Panc1 (cell line): ENCODE data around the gene PRKCZ. TPM values are rescaled to one million over a fixed set of nuclear protein-coding genes. Genes with fewer than 3 reads are reported as not detected.

Experiments
- ATAC-seq: fragments of 200-7000 bp; cut with Tn5 transposase; 2 replicates; pipeline ENCODE4 v1.9.1; 2020; ENCODE audit warnings: mild to moderate bottlenecking, moderate library complexity
- BruUV-seq: library from RNA; stranded (reverse); fragments of 400-500 nt; replicated peaks from 2 replicates; lab custom pipeline; 2021; lab: Mats Ljungman, UMichigan
- CTCF ChIA-PET: fragments of 300-600 bp; sonication (Branson Sonifier 250); formaldehyde crosslinking; loops from one replicate; lab custom pipeline; 2022; ENCODE audit warnings: antibody characterized with exemption; lab: Charles Lee
- POLR2A ChIA-PET: fragments of 300-600 bp; sonication (Branson Sonifier 250); formaldehyde crosslinking; loops from one replicate; lab custom pipeline; 2022; ENCODE audit warnings: antibody characterized with exemption; lab: Charles Lee
- DNase-seq: peaks from one replicate; pipeline ENCODE4 v3.0.0-alpha.2; 2010; ENCODE audit warnings: low read depth, low spot score
- H3K27ac ChIP-seq: 2 replicates; pipeline ENCODE4 v1.5.1; 2011; ENCODE audit warnings: mild to moderate bottlenecking, low read length, inconsistent platforms
- H3K27me3 ChIP-seq: fragments of 200-500 bp; sonication (Bioruptor generic); 2 replicates; pipeline ENCODE4 v1.6.0; 2014; ENCODE audit warnings: low read length, inconsistent platforms; ENCODE audit not compliant: control insufficient read depth, insufficient read depth
- H3K36me3 ChIP-seq: fragments of 200-500 bp; sonication (Bioruptor generic); 2 replicates; pipeline ENCODE4 v1.5.1; 2014; ENCODE audit warnings: inconsistent platforms, mild to moderate bottlenecking, low read length, moderate library complexity; ENCODE audit not compliant: control insufficient read depth, insufficient read depth
- H3K4me1 ChIP-seq: 2 replicates; pipeline ENCODE4 v1.5.1; 2011; ENCODE audit warnings: inconsistent platforms, mild to moderate bottlenecking, low read length, moderate library complexity; ENCODE audit not compliant: control insufficient read depth, insufficient read depth
- H3K4me3 ChIP-seq, 2 experiments: 2 replicates each; pipeline ENCODE4 v1.5.1; 2011 to 2012; ENCODE audit warnings: low read depth in 2 of 2, low read length in 2 of 2, mild to moderate bottlenecking in 2 of 2, inconsistent platforms in 1 of 2, moderate library complexity in 1 of 2
- H3K9me3 ChIP-seq: fragments of 200-500 bp; sonication (Bioruptor generic); 2 replicates; pipeline ENCODE4 v1.5.1; 2014; ENCODE audit warnings: low read depth, mild to moderate bottlenecking, inconsistent platforms, low read length, moderate library complexity; ENCODE audit not compliant: control insufficient read depth, insufficient read depth
- POLR2AphosphoS5 ChIP-seq: IDR thresholded peaks from 2 replicates; pipeline ENCODE4 v1.6.1; 2012; ENCODE audit warnings: mild to moderate bottlenecking, low read depth, low read length, moderate library complexity
- SIN3A ChIP-seq: IDR thresholded peaks from 2 replicates; pipeline ENCODE4 v1.6.1; 2012; ENCODE audit warnings: low read depth, mild to moderate bottlenecking, low read length, moderate library complexity, borderline replicate concordance; ENCODE audit not compliant: insufficient read depth
- TCF7L2 ChIP-seq: IDR thresholded peaks from 2 replicates; pipeline ENCODE4 v1.6.1; 2011; ENCODE audit warnings: mild to moderate bottlenecking, low read depth, low read length, inconsistent platforms
- in situ Hi-C: cut with HindIII; loops from 2 replicates; pipeline ENCODE4 v1.10.0; 2016; ENCODE audit warnings: low sequenced_read_pairs, low pct_unique_long_range_greater_than_20kb
- intact Hi-C: fragments of 100-400 bp; cut with micrococcal nuclease; formaldehyde crosslinking; loops from one replicate; pipeline ENCODE4 v1.10.0; 2022; ENCODE audit not compliant: unreplicated experiment
- total RNA-seq: library from RNA; stranded (reverse); gene quantifications from one replicate; pipeline ENCODE4 v1.2.1, GENCODE V29; 2021; ENCODE audit not compliant: unreplicated experiment
- TF ChIP-seq, protein P1 (sequence below): fragments of 450-650 bp; IDR thresholded peaks from 2 replicates; pipeline ENCODE4 v1.5.1; 2017; ENCODE audit warnings: mild to moderate bottlenecking
- TF ChIP-seq, protein P2 (sequence below), 2 experiments: IDR thresholded peaks; 2 replicates each; pipeline ENCODE4 v1.6.1; 2011 to 2012; ENCODE audit warnings: low read depth in 2 of 2, control low read depth in 1 of 2, low read length in 1 of 2, mild to moderate bottlenecking in 1 of 2, moderate library complexity in 1 of 2; ENCODE audit not compliant: insufficient read depth in 1 of 2

PRKCZ gene
- total RNA-seq, 1 experiment from 2014 or later = 26.7 TPM

DNA sequence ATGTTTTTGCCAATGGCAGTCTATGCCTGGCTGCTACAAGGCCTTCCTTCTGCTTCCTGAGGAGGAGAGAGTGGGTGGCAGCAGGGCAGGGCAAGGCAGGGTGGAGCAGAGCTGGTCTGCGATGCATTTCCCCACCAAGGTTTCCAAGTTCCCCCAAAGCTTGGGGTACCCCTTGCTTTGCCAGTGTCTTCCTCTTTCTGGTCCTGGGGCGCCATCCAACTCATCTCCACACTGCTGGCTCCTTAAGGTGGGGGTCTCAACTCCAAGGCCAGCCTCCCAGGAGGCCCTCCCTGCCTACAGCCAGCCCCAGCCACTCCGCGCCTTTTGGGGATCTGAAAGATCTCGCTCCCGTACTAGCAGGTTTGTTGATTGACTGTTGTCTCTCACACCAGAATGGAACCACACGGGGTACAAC lies 174.0 kb downstream of the PRKCZ start:
- POLR2A ChIA-PET = interaction anchor here (0.6 kb wide), 1 partner anchor 1258 kb away, joined by 7 read pairs; no protein-coding TSS in a partner anchor
- CTCF ChIA-PET = interaction anchor here (1.1 kb wide), 1 partner anchor 158 kb away, joined by 3 read pairs; no protein-coding TSS in a partner anchor

DNA sequence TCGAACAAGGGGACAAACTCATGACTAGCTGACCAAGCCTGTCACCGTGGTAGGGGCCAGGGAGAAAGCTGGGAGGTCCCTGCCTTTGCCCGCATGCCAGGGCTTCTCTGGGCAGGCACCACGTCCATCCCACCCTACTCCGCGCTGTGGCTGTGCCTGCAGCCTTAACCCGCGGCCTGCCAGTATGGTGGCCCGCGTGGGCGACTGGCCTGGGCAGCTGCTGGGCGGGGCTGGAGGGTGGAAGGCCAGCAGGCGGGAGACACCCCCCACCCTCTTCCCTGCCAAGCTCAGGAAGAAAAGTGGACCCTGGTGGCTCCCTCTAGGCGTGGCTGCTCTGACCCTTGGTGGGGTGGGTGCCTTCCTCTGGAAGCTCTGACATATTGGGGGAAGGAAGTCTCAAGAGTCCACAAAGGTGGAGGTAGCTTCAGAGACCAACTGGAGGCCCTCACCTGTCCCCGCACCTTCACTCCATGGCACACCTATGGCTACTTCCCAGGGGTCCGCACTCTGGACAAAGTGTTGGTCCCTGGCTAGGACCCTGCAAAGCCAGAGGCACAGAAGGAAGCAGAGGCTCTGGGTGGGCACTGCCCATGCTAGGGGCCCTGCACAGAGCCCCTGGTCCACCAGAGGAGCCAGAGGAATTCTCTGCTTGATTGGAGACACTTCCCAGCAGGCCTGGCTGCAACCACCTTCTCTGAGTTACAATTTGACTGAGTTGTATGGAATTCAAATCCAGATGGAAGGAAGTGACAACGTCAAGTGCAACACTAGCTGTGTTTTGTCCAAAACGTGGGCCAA lies 174.6 kb downstream of the PRKCZ start:
- in situ Hi-C loops = no loop called here

More for the DNA sequence above, 174.0 kb downstream of the PRKCZ start:
- Histone ChIP-seq H3K4me1 (peaks cover 6% of the 10 kb centered on the region), H3K27me3 (no peaks in the 10 kb centered on the region), H3K9me3 (no peaks in the 10 kb centered on the region), H3K4me3 (no peak overlapping the region), H3K27ac (no peak overlapping the region), H3K36me3 (no peaks in the 10 kb centered on the region)
- in situ Hi-C loops (no loop called here), intact Hi-C loops (no loop called here)
- BruUV-seq = no TSS peak
- DNase-seq (no peak), ATAC-seq (no peak)
- no peak for TF ChIP-seq POLR2AphosphoS5
- TF ChIP-seq, protein P1, sequence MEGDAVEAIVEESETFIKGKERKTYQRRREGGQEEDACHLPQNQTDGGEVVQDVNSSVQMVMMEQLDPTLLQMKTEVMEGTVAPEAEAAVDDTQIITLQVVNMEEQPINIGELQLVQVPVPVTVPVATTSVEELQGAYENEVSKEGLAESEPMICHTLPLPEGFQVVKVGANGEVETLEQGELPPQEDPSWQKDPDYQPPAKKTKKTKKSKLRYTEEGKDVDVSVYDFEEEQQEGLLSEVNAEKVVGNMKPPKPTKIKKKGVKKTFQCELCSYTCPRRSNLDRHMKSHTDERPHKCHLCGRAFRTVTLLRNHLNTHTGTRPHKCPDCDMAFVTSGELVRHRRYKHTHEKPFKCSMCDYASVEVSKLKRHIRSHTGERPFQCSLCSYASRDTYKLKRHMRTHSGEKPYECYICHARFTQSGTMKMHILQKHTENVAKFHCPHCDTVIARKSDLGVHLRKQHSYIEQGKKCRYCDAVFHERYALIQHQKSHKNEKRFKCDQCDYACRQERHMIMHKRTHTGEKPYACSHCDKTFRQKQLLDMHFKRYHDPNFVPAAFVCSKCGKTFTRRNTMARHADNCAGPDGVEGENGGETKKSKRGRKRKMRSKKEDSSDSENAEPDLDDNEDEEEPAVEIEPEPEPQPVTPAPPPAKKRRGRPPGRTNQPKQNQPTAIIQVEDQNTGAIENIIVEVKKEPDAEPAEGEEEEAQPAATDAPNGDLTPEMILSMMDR = no peak
- TF ChIP-seq, protein P2, sequence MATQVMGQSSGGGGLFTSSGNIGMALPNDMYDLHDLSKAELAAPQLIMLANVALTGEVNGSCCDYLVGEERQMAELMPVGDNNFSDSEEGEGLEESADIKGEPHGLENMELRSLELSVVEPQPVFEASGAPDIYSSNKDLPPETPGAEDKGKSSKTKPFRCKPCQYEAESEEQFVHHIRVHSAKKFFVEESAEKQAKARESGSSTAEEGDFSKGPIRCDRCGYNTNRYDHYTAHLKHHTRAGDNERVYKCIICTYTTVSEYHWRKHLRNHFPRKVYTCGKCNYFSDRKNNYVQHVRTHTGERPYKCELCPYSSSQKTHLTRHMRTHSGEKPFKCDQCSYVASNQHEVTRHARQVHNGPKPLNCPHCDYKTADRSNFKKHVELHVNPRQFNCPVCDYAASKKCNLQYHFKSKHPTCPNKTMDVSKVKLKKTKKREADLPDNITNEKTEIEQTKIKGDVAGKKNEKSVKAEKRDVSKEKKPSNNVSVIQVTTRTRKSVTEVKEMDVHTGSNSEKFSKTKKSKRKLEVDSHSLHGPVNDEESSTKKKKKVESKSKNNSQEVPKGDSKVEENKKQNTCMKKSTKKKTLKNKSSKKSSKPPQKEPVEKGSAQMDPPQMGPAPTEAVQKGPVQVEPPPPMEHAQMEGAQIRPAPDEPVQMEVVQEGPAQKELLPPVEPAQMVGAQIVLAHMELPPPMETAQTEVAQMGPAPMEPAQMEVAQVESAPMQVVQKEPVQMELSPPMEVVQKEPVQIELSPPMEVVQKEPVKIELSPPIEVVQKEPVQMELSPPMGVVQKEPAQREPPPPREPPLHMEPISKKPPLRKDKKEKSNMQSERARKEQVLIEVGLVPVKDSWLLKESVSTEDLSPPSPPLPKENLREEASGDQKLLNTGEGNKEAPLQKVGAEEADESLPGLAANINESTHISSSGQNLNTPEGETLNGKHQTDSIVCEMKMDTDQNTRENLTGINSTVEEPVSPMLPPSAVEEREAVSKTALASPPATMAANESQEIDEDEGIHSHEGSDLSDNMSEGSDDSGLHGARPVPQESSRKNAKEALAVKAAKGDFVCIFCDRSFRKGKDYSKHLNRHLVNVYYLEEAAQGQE (IDR thresholded peaks at IDR 0.05; ENCODE audit: insufficient read depth in 1 of 2, low read depth in 2 of 2, low read length in 1 of 2) = no peak
- TF ChIP-seq SIN3A = no peak
- TF ChIP-seq TCF7L2 = no peak

More for the DNA sequence above, 174.6 kb downstream of the PRKCZ start:
- BruUV-seq = TSS peak; percentile 91
- Histone ChIP-seq H3K9me3 (no peaks in the 10 kb centered on the region), H3K27ac (no peak overlapping the region), H3K27me3 (no peaks in the 10 kb centered on the region), H3K4me3 (no peak overlapping the region), H3K36me3 (peaks cover 2% of the 10 kb centered on the region; the same call in 1 of the 2 replicates), H3K4me1 (peaks cover 6% of the 10 kb centered on the region)
- intact Hi-C loops = no loop called here
- CTCF ChIA-PET = interaction anchor here (0.7 to 1.1 kb wide), 2 partner anchors 30 to 157 kb away, joined by 3 read pairs; partner anchors contain the start of gene FAAP20
- DNase-seq (no peak), ATAC-seq (no peak)
- TF ChIP-seq POLR2AphosphoS5 (no peak), TCF7L2 (no peak), SIN3A (no peak)
- TF ChIP-seq, protein P2 (IDR thresholded peaks at IDR 0.05; ENCODE audit: insufficient read depth in 1 of 2, low read depth in 2 of 2, low read length in 1 of 2) = no peak
- TF ChIP-seq, protein P1 = no peak
- POLR2A ChIA-PET = no interaction called here
